GM23338 (cell line): Measurements from ENCODE around the gene TNIP2. TPM values are rescaled to one million over a fixed set of nuclear protein-coding genes. Genes with fewer than 3 reads are reported as not detected.

ENCODE experiments used
- ATAC-seq: fragments of 200-7000 bp; cut with Tn5 transposase; 3 replicates; pipeline ENCODE4 v1.9.1; 2020
- DNase-seq: peaks from one replicate; pipeline ENCODE4 v3.0.0-alpha.2; 2015; ENCODE audit warnings: low spot score
- H2AFZ ChIP-seq: fragments of 200-600 bp; sonication (generic); 2 replicates; pipeline ENCODE4 v1.8.0; 2016; ENCODE audit warnings: antibody characterized with exemption, mild to moderate bottlenecking, moderate library complexity
- H3F3A ChIP-seq: fragments of 200-600 bp; sonication (generic); replicated peaks from 2 replicates; pipeline ENCODE4 v1.8.0; 2017; ENCODE audit warnings: antibody characterized with exemption, mixed run types, low read depth
- H3K27ac ChIP-seq: fragments of 200-600 bp; sonication (generic); 2 replicates; pipeline ENCODE4 v1.6.1; 2016; ENCODE audit warnings: low read depth
- H3K27me3 ChIP-seq: fragments of 200-600 bp; sonication (generic); 2 replicates; pipeline ENCODE4 v1.8.0; 2016; ENCODE audit warnings: mild to moderate bottlenecking, mixed run types, moderate library complexity; ENCODE audit not compliant: insufficient read depth
- H3K36me3 ChIP-seq: fragments of 200-600 bp; sonication (generic); 2 replicates; pipeline ENCODE4 v1.8.0; 2016; ENCODE audit warnings: mild to moderate bottlenecking; ENCODE audit not compliant: insufficient read depth
- H3K4me1 ChIP-seq: fragments of 200-600 bp; sonication (generic); 2 replicates; pipeline ENCODE4 v1.8.0; 2016; ENCODE audit warnings: mild to moderate bottlenecking, moderate library complexity; ENCODE audit not compliant: insufficient read depth
- H3K4me2 ChIP-seq: fragments of 200-600 bp; sonication (generic); 2 replicates; pipeline ENCODE4 v1.7.1; 2017; ENCODE audit warnings: mixed run types
- H3K4me3 ChIP-seq: fragments of 200-600 bp; sonication (generic); 2 replicates; pipeline ENCODE4 v1.6.1; 2016; ENCODE audit warnings: mixed run types
- H3K79me2 ChIP-seq: fragments of 200-600 bp; sonication (generic); replicated peaks from 2 replicates; pipeline ENCODE4 v1.8.0; 2017; ENCODE audit warnings: mild to moderate bottlenecking; ENCODE audit not compliant: insufficient read depth
- H3K9me2 ChIP-seq: fragments of 200-600 bp; sonication (generic); 2 replicates; pipeline ENCODE4 v1.8.0; 2017; ENCODE audit not compliant: insufficient read depth
- H4K20me1 ChIP-seq: fragments of 200-600 bp; sonication (generic); replicated peaks from 2 replicates; pipeline ENCODE4 v1.8.0; 2017; ENCODE audit warnings: mild to moderate bottlenecking; ENCODE audit not compliant: insufficient read depth
- H3K27ac Mint-ChIP-seq: 2 replicates; pipeline ENCODE4 v1.8.0; 2020; ENCODE audit warnings: inconsistent platforms, mild to moderate bottlenecking, moderate library complexity, mixed read lengths
- H3K27me3 Mint-ChIP-seq: 3 replicates; pipeline ENCODE4 v1.8.0; 2022; ENCODE audit warnings: low read depth, mild to moderate bottlenecking, moderate library complexity, mixed read lengths, inconsistent platforms; ENCODE audit not compliant: insufficient read depth, poor library complexity
- H3K36me3 Mint-ChIP-seq: 3 replicates; pipeline ENCODE4 v1.8.0; 2021; ENCODE audit warnings: low read depth, mild to moderate bottlenecking, inconsistent platforms, moderate library complexity, mixed read lengths
- H3K4me1 Mint-ChIP-seq: 3 replicates; pipeline ENCODE4 v1.8.0; 2020; ENCODE audit warnings: mild to moderate bottlenecking, inconsistent platforms, mixed read lengths
- H3K4me3 Mint-ChIP-seq: 3 replicates; pipeline ENCODE4 v1.8.0; 2021; ENCODE audit warnings: moderate library complexity, mild to moderate bottlenecking, inconsistent platforms, mixed read lengths
- H3K9me3 Mint-ChIP-seq: 3 replicates; pipeline ENCODE4 v1.8.0; 2020; ENCODE audit warnings: moderate library complexity, mild to moderate bottlenecking, inconsistent platforms, mixed read lengths
- CREB1 ChIP-seq: fragments of 250-450 bp; sonication (Bioruptor Pico); IDR thresholded peaks from 2 replicates; pipeline ENCODE4 v1.5.0; 2020; ENCODE audit warnings: low read depth, mild to moderate bottlenecking, moderate library complexity
- CTCF ChIP-seq, 2 experiments: fragments of 200-600 bp in 1 of 2; sonication (generic) in 1 of 2; conservative IDR thresholded peaks; 2 replicates each; pipeline versions ENCODE4 v1.5.1 to v1.6.1; 2016 to 2017; ENCODE audit warnings: antibody characterized with exemption in 2 of 2, low read depth in 2 of 2, mild to moderate bottlenecking in 2 of 2, moderate library complexity in 1 of 2
- ETS1 ChIP-seq: IDR thresholded peaks from 2 replicates; pipeline ENCODE4 v1.6.1; 2016; ENCODE audit warnings: antibody characterized with exemption
- EZH2 ChIP-seq: fragments of 200-600 bp; sonication (generic); IDR thresholded peaks from one replicate; pipeline ENCODE4 v1.8.0; 2017; ENCODE audit warnings: antibody characterized with exemption, mild to moderate bottlenecking, low read depth; ENCODE audit not compliant: unreplicated experiment
- EZH2phosphoT487 ChIP-seq: fragments of 200-600 bp; sonication (generic); IDR thresholded peaks from one replicate; pipeline ENCODE4 v1.8.1; 2018; ENCODE audit warnings: antibody characterized with exemption; ENCODE audit not compliant: unreplicated experiment
- JUNB ChIP-seq: IDR thresholded peaks from one replicate; pipeline ENCODE4 v1.6.1; 2016; ENCODE audit warnings: antibody characterized with exemption; ENCODE audit not compliant: unreplicated experiment
- NANOG ChIP-seq: IDR thresholded peaks from 2 replicates; pipeline ENCODE4 v1.6.1; 2016; ENCODE audit warnings: antibody characterized with exemption, borderline replicate concordance
- POLR2AphosphoS5 ChIP-seq: IDR thresholded peaks from 2 replicates; pipeline ENCODE4 v1.6.1; 2016; ENCODE audit warnings: antibody characterized with exemption, low read depth
- REST ChIP-seq: IDR thresholded peaks from one replicate; pipeline ENCODE4 v1.6.1; 2018; ENCODE audit warnings: antibody characterized with exemption; ENCODE audit not compliant: unreplicated experiment
- STAT1 ChIP-seq: IDR thresholded peaks from one replicate; pipeline ENCODE4 v1.6.1; 2016; ENCODE audit warnings: antibody characterized with exemption; ENCODE audit not compliant: unreplicated experiment
- ZNF114 ChIP-seq: fragments of 250-450 bp; sonication (Bioruptor Pico); IDR thresholded peaks from 2 replicates; pipeline ENCODE4 v1.5.0; 2020; ENCODE audit warnings: mild to moderate bottlenecking, moderate library complexity
- ZNF331 ChIP-seq: fragments of 250-450 bp; sonication (Bioruptor Pico); IDR thresholded peaks from 2 replicates; pipeline ENCODE4 v1.5.0; 2020; ENCODE audit warnings: low read depth, mild to moderate bottlenecking, moderate library complexity
- ZNF462 ChIP-seq: fragments of 250-450 bp; sonication (Bioruptor Pico); IDR thresholded peaks from 2 replicates; pipeline ENCODE4 v1.5.0; 2020; ENCODE audit warnings: mild to moderate bottlenecking, moderate library complexity
- polyA plus RNA-seq: library from polyadenylated mRNA; unstranded; fragments of >200 nt; fragmentation: Nextera tagmentation; extraction: Ambion mirVana; gene quantifications from 2 replicates; pipeline ENCODE4 v1.2.1, GENCODE V29; 2016
- total RNA-seq: library from RNA; depleted of rRNA; stranded (reverse); fragments of >200 nt; shearing (Covaris generic); gene quantifications from 2 replicates; pipeline ENCODE4 v1.2.3, GENCODE V29; 2014

The TNIP2 gene
- total and polyA plus RNA-seq, 2 experiments from 2014 or later: 34.8 to 61.4 TPM

- H3K36me3 ChIP-seq: peaks cover 6% of the 10 kb centered on the region
- no peak overlapping the region for H3K27ac Mint-ChIP-seq
- peaks cover 28% of the 10 kb centered on the region for H3K36me3 Mint-ChIP-seq
These were observed 32.4 kb downstream of the TNIP2 start for GRCh38 chr4:2723751-2724150.

More at GRCh38 chr4:2723751-2724150, 32.4 kb downstream of the TNIP2 start:
- DNase-seq (no peak), ATAC-seq (no peak)
- no peaks in the 10 kb centered on the region for H3K27me3 ChIP-seq
- H2AFZ ChIP-seq: no peak overlapping the region
- no peaks in the 10 kb centered on the region for H3K4me1 ChIP-seq
- H3K4me2 ChIP-seq: no peak overlapping the region
- Mint-ChIP-seq H3K27me3 (peaks cover 5% of the 10 kb centered on the region), H3K4me3 (no peak overlapping the region), H3K9me3 (no peaks in the 10 kb centered on the region), H3K4me1 (no peaks in the 10 kb centered on the region)
- H4K20me1 ChIP-seq: no peaks in the 10 kb centered on the region; the same call in none of the 2 replicates
- H3K27ac ChIP-seq: no peak overlapping the region
- H3K9me2 ChIP-seq: no peaks in the 10 kb centered on the region
- no peaks in the 10 kb centered on the region for H3F3A ChIP-seq
- H3K4me3 ChIP-seq: no peak overlapping the region
- TF ChIP-seq POLR2AphosphoS5: no peak
- no peak for TF ChIP-seq EZH2
- no peak for TF ChIP-seq JUNB
- TF ChIP-seq STAT1: no peak
- TF ChIP-seq NANOG: no peak
- TF ChIP-seq EZH2phosphoT487: no peak
- TF ChIP-seq CREB1 (CRISPR knock-in tag): no peak
- TF ChIP-seq CTCF (conservative IDR thresholded peaks at IDR 0.05; ENCODE audit: low read depth in 2 of 2): no peak
- TF ChIP-seq ZNF462 (CRISPR knock-in tag): no peak
- TF ChIP-seq ETS1: no peak
- TF ChIP-seq ZNF114 (CRISPR knock-in tag): no peak
- no peak for TF ChIP-seq REST
- no peak for TF ChIP-seq ZNF331 (CRISPR knock-in tag)
- H3K79me2 ChIP-seq: no peaks in the 10 kb centered on the region
